Bone marrow (tissue), 2 donors: ENCODE data around the gene MAST4.

Experiments
- DNase-seq, 2 donors: peaks; one replicate each; lab custom pipeline; 2025; lab: John Stamatoyannopoulos, UW

Gene MAST4

GRCh38 chr5:66906021-66906420, 309.8 kb downstream of the MAST4 start:
- DNase-seq, result no peak

GRCh38 chr5:66908230-66908629, 312.0 kb downstream of the MAST4 start:
- DNase-seq, result no peak

GRCh38 chr5:66909364-66909763, 313.2 kb downstream of the MAST4 start:
- DNase-seq, result no peak

GRCh38 chr5:66912787-66913186, 316.6 kb downstream of the MAST4 start:
- DNase-seq, result no peak

GRCh38 chr5:66915531-66915930, 319.3 kb downstream of the MAST4 start:
- no peak for DNase-seq

GRCh38 chr5:66922881-66923280, 326.7 kb downstream of the MAST4 start:
- DNase-seq, result no peak

GRCh38 chr5:66923457-66923856, 327.3 kb downstream of the MAST4 start:
- DNase-seq, result no peak

- no peak for DNase-seq
Observed at GRCh38 chr5:66923922-66924321, 327.7 kb downstream of the MAST4 start.

- no peak for DNase-seq
Observed at GRCh38 chr5:66927140-66927539, 330.9 kb downstream of the MAST4 start.

GRCh38 chr5:66929281-66929680, 333.1 kb downstream of the MAST4 start:
- DNase-seq, result no peak

- DNase-seq, result no peak
Observed at GRCh38 chr5:66929995-66930394, 333.8 kb downstream of the MAST4 start.

- DNase-seq, result no peak
Observed at GRCh38 chr5:66931651-66932050, 335.5 kb downstream of the MAST4 start.

GRCh38 chr5:66932457-66932856, 336.3 kb downstream of the MAST4 start:
- no peak for DNase-seq

GRCh38 chr5:66933066-66933465, 336.9 kb downstream of the MAST4 start:
- DNase-seq, result no peak

GRCh38 chr5:66939094-66939493, 342.9 kb downstream of the MAST4 start:
- DNase-seq, result no peak

GRCh38 chr5:66945389-66946349, 349.5 kb downstream of the MAST4 start:
- DNase-seq, result no peak

- DNase-seq, result no peak
Observed at GRCh38 chr5:66947458-66947857, 351.3 kb downstream of the MAST4 start.

GRCh38 chr5:66949066-66949465, 352.9 kb downstream of the MAST4 start:
- no peak for DNase-seq

- no peak for DNase-seq
Observed at GRCh38 chr5:66952153-66952552, 356.0 kb downstream of the MAST4 start.

GRCh38 chr5:66956439-66956838, 360.2 kb downstream of the MAST4 start:
- DNase-seq, result no peak

- peak in 1 of 2 donors; percentile 40 for DNase-seq
Observed at GRCh38 chr5:66958201-66958979, 362.2 kb downstream of the MAST4 start.

GRCh38 chr5:66958980-66959641, 362.9 kb downstream of the MAST4 start:
- DNase-seq, result no peak
